Lower leg skin (tissue), 3 donors: ENCODE measurements around the gene CNOT9.

ENCODE experiments used
- POLR2A ChIP-seq, 2 donors: fragments of 450-650 bp; IDR thresholded peaks; one replicate each; pipeline ENCODE4 v1.6.1; 2016 to 2017; ENCODE audit warnings: antibody characterized with exemption in 2 of 2, mild to moderate bottlenecking in 1 of 2, moderate library complexity in 1 of 2
- TF ChIP-seq, protein P1 (sequence below), 3 donors: fragments of 450-650 bp; IDR thresholded peaks; one replicate each; pipeline ENCODE4 v1.5.1; 2016; ENCODE audit warnings: antibody characterized with exemption in 3 of 3, mild to moderate bottlenecking in 3 of 3, moderate library complexity in 2 of 3

DNA sequence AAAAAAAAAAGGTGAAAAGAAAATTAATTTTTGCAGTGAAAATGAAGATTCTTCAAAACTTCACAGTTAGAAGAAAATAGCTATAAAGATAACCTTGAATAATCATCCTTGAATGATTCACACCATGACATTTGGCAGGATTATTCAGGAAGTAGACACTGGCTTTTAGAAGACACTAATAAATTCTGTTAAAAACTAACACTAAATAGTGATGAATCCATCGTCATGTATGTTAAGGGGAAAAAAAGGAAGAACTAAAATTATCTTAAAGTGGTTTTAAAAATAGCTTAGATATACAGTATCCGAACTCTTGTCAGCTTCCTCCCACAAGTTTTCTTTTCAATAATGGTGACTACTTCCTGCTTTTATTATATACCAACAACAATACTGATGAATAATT lies 10.7 kb upstream of the CNOT9 start:
- no peak for TF ChIP-seq POLR2A (IDR thresholded peaks at IDR 0.05)
- TF ChIP-seq, protein P1, sequence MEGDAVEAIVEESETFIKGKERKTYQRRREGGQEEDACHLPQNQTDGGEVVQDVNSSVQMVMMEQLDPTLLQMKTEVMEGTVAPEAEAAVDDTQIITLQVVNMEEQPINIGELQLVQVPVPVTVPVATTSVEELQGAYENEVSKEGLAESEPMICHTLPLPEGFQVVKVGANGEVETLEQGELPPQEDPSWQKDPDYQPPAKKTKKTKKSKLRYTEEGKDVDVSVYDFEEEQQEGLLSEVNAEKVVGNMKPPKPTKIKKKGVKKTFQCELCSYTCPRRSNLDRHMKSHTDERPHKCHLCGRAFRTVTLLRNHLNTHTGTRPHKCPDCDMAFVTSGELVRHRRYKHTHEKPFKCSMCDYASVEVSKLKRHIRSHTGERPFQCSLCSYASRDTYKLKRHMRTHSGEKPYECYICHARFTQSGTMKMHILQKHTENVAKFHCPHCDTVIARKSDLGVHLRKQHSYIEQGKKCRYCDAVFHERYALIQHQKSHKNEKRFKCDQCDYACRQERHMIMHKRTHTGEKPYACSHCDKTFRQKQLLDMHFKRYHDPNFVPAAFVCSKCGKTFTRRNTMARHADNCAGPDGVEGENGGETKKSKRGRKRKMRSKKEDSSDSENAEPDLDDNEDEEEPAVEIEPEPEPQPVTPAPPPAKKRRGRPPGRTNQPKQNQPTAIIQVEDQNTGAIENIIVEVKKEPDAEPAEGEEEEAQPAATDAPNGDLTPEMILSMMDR (IDR thresholded peaks at IDR 0.05): no peak
